ENCODE data around the gene STX2.
A peak's percentile ranks its signal among the peaks of the same experiment; 100 is the strongest.
"Not testable (repeated sequence)": the region's sequence is repeated elsewhere in the genome, so short reads cannot be mapped to it uniquely, and the experiment has no call there.

Gene STX2

GRCh38 chr12:130752692-130753230 lies 86.3 kb downstream of the STX2 start:
- no peak for TF ChIP-seq CTCF (conservative IDR thresholded peaks at IDR 0.05; ENCODE audit: low read length)
- no peak overlapping the region for H3K4me3 ChIP-seq (ENCODE audit: low read length)
- DNase-seq (ENCODE audit: low read depth): no peak

GRCh38 chr12:130752037-130752436 lies 87.0 kb downstream of the STX2 start:
- DNase-seq (ENCODE audit: low read depth); H3K4me3 ChIP-seq (ENCODE audit: low read length): not testable (repeated sequence)

- no peak overlapping the region for H3K4me3 ChIP-seq (ENCODE audit: low read length)
- no peak for TF ChIP-seq CTCF (conservative IDR thresholded peaks at IDR 0.05; ENCODE audit: low read length)
- DNase-seq (ENCODE audit: low read depth): no peak
These were observed 90.3 kb downstream of the STX2 start for GRCh38 chr12:130748786-130749185.

GRCh38 chr12:130747867-130748740 lies 90.9 kb downstream of the STX2 start:
- DNase-seq (ENCODE audit: low read depth): peak; percentile 61
- no peak overlapping the region for H3K4me3 ChIP-seq (ENCODE audit: low read length)
- peak; percentile 86 for TF ChIP-seq CTCF (conservative IDR thresholded peaks at IDR 0.05; ENCODE audit: low read length)

GRCh38 chr12:130746546-130746945 lies 92.5 kb downstream of the STX2 start:
- no peak for DNase-seq (ENCODE audit: low read depth)
- no peak for TF ChIP-seq CTCF (conservative IDR thresholded peaks at IDR 0.05; ENCODE audit: low read length)
- H3K4me3 ChIP-seq (ENCODE audit: low read length): no peak overlapping the region

- no peak for DNase-seq (ENCODE audit: low read depth)
- TF ChIP-seq CTCF (conservative IDR thresholded peaks at IDR 0.05; ENCODE audit: low read length): no peak
- no peak overlapping the region for H3K4me3 ChIP-seq (ENCODE audit: low read length)
These were observed 93.1 kb downstream of the STX2 start for GRCh38 chr12:130745921-130746320.

- H3K4me3 ChIP-seq (ENCODE audit: low read length): no peak overlapping the region
- no peak for DNase-seq (ENCODE audit: low read depth)
- TF ChIP-seq CTCF (conservative IDR thresholded peaks at IDR 0.05; ENCODE audit: low read length): no peak
These were observed 94.8 kb downstream of the STX2 start for GRCh38 chr12:130744274-130744673.

Data from AG10803 (cell line).